CD4-positive, CD25-positive, alpha-beta regulatory T cell (primary cell): ENCODE measurements around the gene GPS1. TPM values are rescaled to one million over a fixed set of nuclear protein-coding genes. Genes with fewer than 3 reads are reported as not detected.

Experiments used
- ATAC-seq, 2 donors: fragments of 150-1000 bp; cut with Tn5 transposase; one replicate each; pipeline ENCODE4 v1.10.0; 2021; ENCODE audit warnings: low read depth in 2 of 2, moderate number of reproducible peaks in 2 of 2, moderate library complexity in 1 of 2
- DNase-seq, 3 donors: peaks; one replicate each; pipeline versions ENCODE4 v3.0.0 to v3.0.0-alpha.2; 2012 to 2022; ENCODE audit warnings: mixed read lengths in 1 of 3
- H3K27ac ChIP-seq: one replicate; pipeline ENCODE4 v1.7.0; 2013; ENCODE audit warnings: mild to moderate bottlenecking, low read length; ENCODE audit not compliant: insufficient read depth, poor library complexity, severe bottlenecking
- H3K27me3 ChIP-seq: one replicate; pipeline ENCODE4 v1.7.0; 2013; ENCODE audit warnings: low read length; ENCODE audit not compliant: control insufficient read depth, insufficient read depth
- H3K36me3 ChIP-seq: one replicate; pipeline ENCODE4 v1.7.0; 2013; ENCODE audit warnings: mild to moderate bottlenecking, low read length, moderate library complexity; ENCODE audit not compliant: control insufficient read depth, insufficient read depth
- H3K4me1 ChIP-seq: 2 replicates; pipeline ENCODE4 v1.7.0; 2013; ENCODE audit warnings: mild to moderate bottlenecking, low read length; ENCODE audit not compliant: insufficient read depth, control insufficient read depth, poor library complexity, severe bottlenecking
- H3K4me3 ChIP-seq: one replicate; pipeline ENCODE4 v1.7.0; 2013; ENCODE audit warnings: low read depth, mild to moderate bottlenecking, low read length, moderate library complexity
- H3K9me3 ChIP-seq, 2 experiments: 1 replicate in 1 of 2; 2 replicates in 1 of 2; pipeline ENCODE4 v1.7.0; 2013; ENCODE audit warnings: low read length in 2 of 2, mild to moderate bottlenecking in 1 of 2, moderate library complexity in 1 of 2; ENCODE audit not compliant: control insufficient read depth in 2 of 2
- H3K27ac Mint-ChIP-seq, 3 donors: one replicate each; pipeline ENCODE4 v1.8.0; 2020 to 2022; ENCODE audit warnings: mild to moderate bottlenecking in 3 of 3, mixed read lengths in 3 of 3, moderate library complexity in 2 of 3
- H3K27me3 Mint-ChIP-seq: one replicate; pipeline ENCODE4 v1.8.0; 2022; ENCODE audit warnings: mild to moderate bottlenecking, mixed read lengths
- H3K36me3 Mint-ChIP-seq: one replicate; pipeline ENCODE4 v1.8.0; 2020; ENCODE audit warnings: mixed read lengths
- H3K4me1 Mint-ChIP-seq, 4 donors: one replicate each; pipeline ENCODE4 v1.8.0; 2020 to 2022; ENCODE audit warnings: mixed read lengths in 4 of 4, mild to moderate bottlenecking in 1 of 4
- H3K4me3 Mint-ChIP-seq, 4 donors: one replicate each; pipeline ENCODE4 v1.8.0; 2020 to 2022; ENCODE audit warnings: mild to moderate bottlenecking in 4 of 4, mixed read lengths in 4 of 4, moderate library complexity in 3 of 4
- H3K9me3 Mint-ChIP-seq, 7 donors: one replicate each; pipeline ENCODE4 v1.8.0; 2020 to 2022; ENCODE audit warnings: mixed read lengths in 7 of 7, mild to moderate bottlenecking in 3 of 7, moderate library complexity in 2 of 7
- polyA plus RNA-seq, 4 donors: library from polyadenylated mRNA; unstranded; fragments of 300-500 nt; fragmentation: Illumina TruSeq; gene quantifications; one replicate each; pipeline ENCODE4 v1.2.3, GENCODE V29; 2021
- total RNA-seq: library from RNA; stranded (reverse); gene quantifications from one replicate; pipeline ENCODE4 v1.2.3, GENCODE V29; 2022

Gene GPS1
- total and polyA plus RNA-seq, 5 donors from 2014 or later: 87.5 to 170 (median 153) TPM

DNA sequence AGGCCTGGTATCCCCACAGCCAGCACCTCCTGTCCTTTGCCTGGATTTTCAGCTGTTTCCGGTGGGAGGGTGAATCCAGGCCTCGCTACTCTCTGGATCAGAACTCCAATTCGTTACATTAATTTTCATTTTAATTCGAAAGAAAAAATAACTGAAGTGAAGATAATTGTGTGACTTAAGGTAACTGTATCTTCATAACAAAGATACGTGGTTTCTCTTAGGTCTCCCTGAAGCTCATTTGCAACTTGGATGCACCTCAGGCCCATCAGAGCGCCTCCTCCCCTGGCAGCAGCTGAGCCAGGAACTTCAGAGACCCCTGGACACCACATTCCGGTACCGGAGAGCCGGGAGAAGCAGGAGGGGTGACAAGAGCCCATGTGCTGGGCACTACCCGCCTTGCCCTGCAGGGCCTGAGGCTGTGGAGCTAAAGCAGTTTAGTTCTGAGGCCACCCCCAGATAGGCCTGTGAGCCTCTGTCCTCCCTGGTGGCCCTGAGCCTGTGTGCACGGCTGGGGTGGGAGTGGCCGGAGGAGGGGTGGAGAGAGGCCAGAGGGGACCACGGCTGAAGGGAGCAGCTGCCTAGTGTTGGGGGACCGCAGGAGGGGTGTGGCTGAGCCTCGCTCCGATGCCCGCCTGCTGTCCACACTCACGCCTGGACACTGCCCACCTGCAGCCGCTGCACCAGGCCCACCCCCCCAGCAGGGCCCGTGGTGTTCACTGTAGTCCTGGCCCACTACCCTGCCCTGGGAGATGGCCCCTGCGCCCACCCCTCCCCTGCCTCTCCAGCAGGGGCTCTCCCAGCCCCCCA, 25.3 kb downstream of the GPS1 start:
- Histone ChIP-seq H3K27me3 (no peaks in the 10 kb centered on the region), H3K36me3 (peaks cover 13% of the 10 kb centered on the region), H3K4me3 (no peak overlapping the region), H3K9me3 (no peaks in the 10 kb centered on the region), H3K27ac (no peak overlapping the region), H3K4me1 (no peaks in the 10 kb centered on the region)
- Mint-ChIP-seq H3K9me3 (no peaks in the 10 kb centered on the region), H3K4me1 (no peaks in the 10 kb centered on the region), H3K4me3 (no peak overlapping the region), H3K27ac (no peak overlapping the region), H3K27me3 (peaks cover 19% of the 10 kb centered on the region), H3K36me3 (no peaks in the 10 kb centered on the region)
- no peak for ATAC-seq
- DNase-seq: no peak

GRCh38 chr17:82077617-82078358, 26.1 kb downstream of the GPS1 start:
- DNase-seq: no peak
- no peak for ATAC-seq
- no peaks in the 10 kb centered on the region for H3K4me1 ChIP-seq
- Mint-ChIP-seq H3K4me1 (no peaks in the 10 kb centered on the region), H3K36me3 (no peaks in the 10 kb centered on the region), H3K27ac (no peak overlapping the region), H3K27me3 (peaks cover 13% of the 10 kb centered on the region), H3K4me3 (no peak overlapping the region), H3K9me3 (no peaks in the 10 kb centered on the region)
- no peak overlapping the region for H3K4me3 ChIP-seq
- no peak overlapping the region for H3K27ac ChIP-seq
- no peaks in the 10 kb centered on the region for H3K9me3 ChIP-seq
- peaks cover 15% of the 10 kb centered on the region for H3K36me3 ChIP-seq
- no peaks in the 10 kb centered on the region for H3K27me3 ChIP-seq

- no peak overlapping the region for H3K4me3 Mint-ChIP-seq
- no peaks in the 10 kb centered on the region for H3K36me3 Mint-ChIP-seq
Measured at GRCh38 chr17:82078433-82078832, 26.7 kb downstream of the GPS1 start.

DNA sequence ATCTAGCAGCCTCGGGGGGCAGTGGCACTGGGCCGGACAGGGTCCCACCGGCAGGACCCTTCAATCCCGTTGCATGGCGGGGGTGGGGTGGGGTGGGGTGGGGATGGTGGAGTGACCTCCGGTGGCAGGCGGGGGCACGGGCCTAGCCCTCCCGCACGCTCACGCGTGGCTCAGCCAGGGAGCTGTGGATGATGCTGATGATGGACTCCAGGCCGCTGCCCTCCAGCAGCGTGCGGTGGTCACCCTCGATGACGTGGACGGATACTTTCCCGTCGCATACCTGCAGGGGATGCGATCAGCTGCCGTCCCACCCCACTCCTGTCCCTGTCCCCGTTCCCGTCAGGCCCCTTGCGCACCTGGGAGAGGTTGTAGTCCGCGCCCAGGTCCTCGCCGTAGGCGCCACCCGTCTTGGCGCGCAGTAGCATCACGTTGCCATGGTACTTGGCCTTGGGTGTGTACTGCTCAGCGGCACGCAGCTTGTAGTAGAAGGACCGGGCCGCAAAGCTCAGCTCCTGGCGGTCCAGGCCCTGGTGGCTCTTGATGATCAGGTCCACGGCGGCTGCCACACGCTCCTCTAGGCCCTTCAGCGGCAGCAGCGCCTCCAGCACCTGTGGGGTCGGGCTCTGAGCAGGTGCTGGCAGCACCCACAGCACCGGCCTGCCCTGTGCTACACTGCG, 27.4 kb downstream of the GPS1 start:
- no peak overlapping the region for H3K4me3 Mint-ChIP-seq
- H3K36me3 Mint-ChIP-seq: no peaks in the 10 kb centered on the region
- peaks cover 19% of the 10 kb centered on the region for H3K36me3 ChIP-seq
- DNase-seq (no peak), ATAC-seq (no peak)
- H3K9me3 ChIP-seq: no peaks in the 10 kb centered on the region
- no peak overlapping the region for H3K4me3 ChIP-seq
- H3K27me3 Mint-ChIP-seq: peaks cover 5% of the 10 kb centered on the region
- no peak overlapping the region for H3K27ac ChIP-seq
- no peaks in the 10 kb centered on the region for H3K9me3 Mint-ChIP-seq
- no peaks in the 10 kb centered on the region for H3K4me1 Mint-ChIP-seq
- H3K27me3 ChIP-seq: no peaks in the 10 kb centered on the region
- no peak overlapping the region for H3K27ac Mint-ChIP-seq
- no peaks in the 10 kb centered on the region for H3K4me1 ChIP-seq

More at GRCh38 chr17:82078433-82078832, 26.7 kb downstream of the GPS1 start:
- Histone ChIP-seq H3K4me1 (no peaks in the 10 kb centered on the region), H3K36me3 (peaks cover 17% of the 10 kb centered on the region), H3K4me3 (no peak overlapping the region), H3K9me3 (no peaks in the 10 kb centered on the region), H3K27ac (no peak overlapping the region), H3K27me3 (no peaks in the 10 kb centered on the region)
- Mint-ChIP-seq H3K9me3 (no peaks in the 10 kb centered on the region), H3K4me1 (no peaks in the 10 kb centered on the region), H3K27me3 (peaks cover 8% of the 10 kb centered on the region), H3K27ac (no peak overlapping the region)
- no peak for DNase-seq
- ATAC-seq: no peak

GRCh38 chr17:82080048-82080788, 28.5 kb downstream of the GPS1 start:
- Histone ChIP-seq H3K4me3 (no peak overlapping the region), H3K9me3 (no peaks in the 10 kb centered on the region), H3K4me1 (no peaks in the 10 kb centered on the region), H3K27me3 (no peaks in the 10 kb centered on the region), H3K27ac (no peak overlapping the region), H3K36me3 (peaks cover 20% of the 10 kb centered on the region)
- Mint-ChIP-seq H3K9me3 (no peaks in the 10 kb centered on the region), H3K27me3 (no peaks in the 10 kb centered on the region), H3K4me1 (no peaks in the 10 kb centered on the region), H3K27ac (no peak overlapping the region), H3K36me3 (no peaks in the 10 kb centered on the region), H3K4me3 (no peak overlapping the region)
- ATAC-seq: no peak
- DNase-seq: no peak

DNA sequence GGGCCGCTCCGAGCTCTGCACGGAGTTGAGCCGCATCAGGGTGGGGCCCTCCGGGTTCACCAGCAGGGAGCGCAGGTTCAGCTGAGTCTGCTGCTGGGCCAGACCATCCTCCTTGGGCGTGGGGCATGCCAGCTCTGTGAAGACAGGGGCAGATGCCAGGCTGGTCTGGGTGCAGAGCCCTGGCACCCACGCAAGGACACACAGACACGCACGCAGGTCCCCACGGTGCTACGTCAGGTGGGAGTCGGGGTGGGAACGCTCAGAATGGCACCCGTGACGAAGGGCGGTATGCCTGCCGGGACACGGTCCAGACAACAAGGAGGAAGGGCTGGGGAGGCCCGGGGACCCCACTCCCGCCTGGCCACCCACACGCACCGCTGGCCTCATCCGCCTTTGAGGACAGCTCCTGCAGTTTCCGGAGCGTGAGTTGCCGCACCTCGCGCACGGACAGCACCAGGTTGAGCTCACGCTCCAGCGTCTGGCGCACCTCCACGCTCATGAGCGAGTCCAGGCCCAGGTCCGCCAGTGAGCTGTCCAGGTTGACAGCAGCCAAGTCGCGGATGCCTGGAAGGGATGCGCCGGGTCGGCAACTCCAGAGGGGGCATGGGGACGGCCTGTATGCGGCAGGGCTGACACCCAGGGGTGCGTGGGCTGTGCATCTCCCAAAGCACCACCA, 29.2 kb downstream of the GPS1 start:
- DNase-seq (no peak), ATAC-seq (no peak)
- Mint-ChIP-seq H3K4me1 (no peaks in the 10 kb centered on the region), H3K9me3 (no peaks in the 10 kb centered on the region), H3K27me3 (no peaks in the 10 kb centered on the region), H3K36me3 (no peaks in the 10 kb centered on the region), H3K27ac (no peak overlapping the region), H3K4me3 (no peak overlapping the region)
- Histone ChIP-seq H3K27me3 (no peaks in the 10 kb centered on the region), H3K27ac (no peak overlapping the region), H3K4me3 (no peak overlapping the region), H3K4me1 (no peaks in the 10 kb centered on the region), H3K9me3 (no peaks in the 10 kb centered on the region), H3K36me3 (peaks cover 20% of the 10 kb centered on the region)

DNA sequence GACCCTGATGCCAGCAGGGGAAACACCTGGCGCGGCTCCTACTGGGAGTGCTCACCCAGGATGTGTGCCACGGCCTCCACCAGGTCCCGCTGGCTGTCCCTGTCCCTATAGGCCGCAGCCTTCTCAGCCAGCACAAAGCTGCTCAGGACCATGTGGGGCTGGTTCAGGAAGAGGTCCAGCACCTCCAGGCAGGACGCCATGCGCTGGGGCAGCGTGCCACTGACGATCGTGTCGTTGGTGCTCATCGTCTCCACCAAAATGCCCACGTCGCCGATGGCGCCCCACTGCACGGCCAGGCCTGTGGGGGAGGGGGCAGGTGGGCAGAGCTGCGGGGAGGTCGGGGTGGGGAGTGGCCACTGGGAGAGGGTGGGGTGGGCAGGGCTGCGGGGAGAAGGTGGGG, 29.8 kb downstream of the GPS1 start:
- Mint-ChIP-seq H3K9me3 (no peaks in the 10 kb centered on the region), H3K4me1 (no peaks in the 10 kb centered on the region), H3K27ac (no peak overlapping the region), H3K27me3 (no peaks in the 10 kb centered on the region), H3K4me3 (no peak overlapping the region), H3K36me3 (no peaks in the 10 kb centered on the region)
- no peaks in the 10 kb centered on the region for H3K9me3 ChIP-seq
- DNase-seq (no peak), ATAC-seq (no peak)
- H3K27me3 ChIP-seq: no peaks in the 10 kb centered on the region
- peaks cover 26% of the 10 kb centered on the region for H3K36me3 ChIP-seq
- no peak overlapping the region for H3K4me3 ChIP-seq
- no peaks in the 10 kb centered on the region for H3K4me1 ChIP-seq
- H3K27ac ChIP-seq: no peak overlapping the region
